EH (cell line): Measurements from ENCODE around the gene CREB3L1.

Source experiments
- DNase-seq: peaks from one replicate; pipeline ENCODE4 v3.0.0-alpha.2; 2015; ENCODE audit warnings: low read depth

CREB3L1 gene

GRCh38 chr11:46345131-46345597 lies 67.7 kb downstream of the CREB3L1 start:
- no peak for DNase-seq

GRCh38 chr11:46345881-46346484 lies 68.5 kb downstream of the CREB3L1 start:
- no peak for DNase-seq

- peak; percentile 84 for DNase-seq
These were observed 69.6 kb downstream of the CREB3L1 start, which contains the start of gene DGKZ for GRCh38 chr11:46346886-46347636. DGKZ (plus strand) TSS chr11:46347463; CDS start chr11:46347660, 197 bp downstream.

- DNase-seq = no peak
These were observed 70.3 kb downstream of the CREB3L1 start for GRCh38 chr11:46347637-46348311.

GRCh38 chr11:46348566-46349401 lies 71.3 kb downstream of the CREB3L1 start:
- no peak for DNase-seq

- no peak for DNase-seq
These were observed 73.2 kb downstream of the CREB3L1 start for GRCh38 chr11:46350695-46351094.

GRCh38 chr11:46351148-46351547 lies 73.7 kb downstream of the CREB3L1 start:
- DNase-seq = no peak

- no peak for DNase-seq
These were observed 74.1 kb downstream of the CREB3L1 start for GRCh38 chr11:46351606-46352005.

- DNase-seq = peak; percentile 41
These were observed 74.8 kb downstream of the CREB3L1 start for GRCh38 chr11:46352063-46352841.

GRCh38 chr11:46353698-46354097 lies 76.2 kb downstream of the CREB3L1 start:
- no peak for DNase-seq

- no peak for DNase-seq
These were observed 79.5 kb downstream of the CREB3L1 start for GRCh38 chr11:46356924-46357482.

- DNase-seq = no peak
These were observed 80.0 kb downstream of the CREB3L1 start for GRCh38 chr11:46357483-46357936.

- DNase-seq = no peak
These were observed 82.5 kb downstream of the CREB3L1 start for GRCh38 chr11:46359953-46360352.

- DNase-seq = no peak
These were observed 83.4 kb downstream of the CREB3L1 start for GRCh38 chr11:46360878-46361277.

- DNase-seq = peak; percentile 59
These were observed 84.1 kb downstream of the CREB3L1 start for GRCh38 chr11:46361283-46362155.

- no peak for DNase-seq
These were observed 84.9 kb downstream of the CREB3L1 start for GRCh38 chr11:46362156-46363030.

- DNase-seq = peak; percentile 86
These were observed 85.6 kb downstream of the CREB3L1 start for GRCh38 chr11:46363031-46363407.

- peak; percentile 69 for DNase-seq
These were observed 86.1 kb downstream of the CREB3L1 start for GRCh38 chr11:46363455-46364005.
